Thoracic aorta (tissue), 2 donors: ENCODE data around the gene SLC7A6OS. TPM values are rescaled to one million over a fixed set of nuclear protein-coding genes. Genes with fewer than 3 reads are reported as not detected.

Experiments used
- ATAC-seq: fragments of 150-250 bp; one replicate; pipeline ENCODE4 v1.8.0; 2017; ENCODE audit warnings: low read depth; ENCODE audit not compliant: insufficient number of reproducible peaks, low FRiP score
- DNase-seq: peaks from one replicate; pipeline ENCODE4 v3.0.0-alpha.2; 2020; ENCODE audit warnings: low spot score
- H3K27ac ChIP-seq, 2 donors: fragments of 200-600 bp; sonication (generic); 1 replicate in 1 of 2; 2 replicates in 1 of 2; pipeline ENCODE4 v1.5.1; 2016; ENCODE audit warnings: mild to moderate bottlenecking in 2 of 2, moderate library complexity in 2 of 2
- H3K27me3 ChIP-seq: fragments of 200-600 bp; sonication (generic); replicated peaks from 2 replicates; pipeline ENCODE4 v1.6.0; 2016; ENCODE audit warnings: mild to moderate bottlenecking; ENCODE audit not compliant: insufficient read depth
- H3K36me3 ChIP-seq: fragments of 200-600 bp; sonication (generic); one replicate; pipeline ENCODE4 v1.5.1; 2016
- H3K4me1 ChIP-seq, 2 donors: fragments of 200-600 bp; sonication (generic); 1 replicate in 1 of 2; 2 replicates in 1 of 2; pipeline versions ENCODE4 v1.5.1 to v1.6.0; 2016; ENCODE audit warnings: low read depth in 2 of 2, mild to moderate bottlenecking in 1 of 2; ENCODE audit not compliant: control insufficient read depth in 1 of 2
- H3K4me3 ChIP-seq: fragments of 200-600 bp; sonication (generic); 2 replicates; pipeline ENCODE4 v1.5.1; 2016; ENCODE audit warnings: mild to moderate bottlenecking
- H3K9me3 ChIP-seq: fragments of 200-600 bp; sonication (generic); 2 replicates; pipeline ENCODE4 v1.5.1; 2016
- total RNA-seq, 2 donors: library from RNA; depleted of rRNA; stranded (reverse); fragments of >200 nt; gene quantifications; one replicate each; pipeline versions ENCODE4 v1.1.0 to v1.2.3, GENCODE V29; 2016
- TF ChIP-seq, protein P1 (sequence below): fragments of 200-600 bp; sonication (generic); IDR thresholded peaks from one replicate; pipeline ENCODE4 v1.5.1; 2019; ENCODE audit warnings: antibody characterized with exemption

SLC7A6OS gene
- total RNA-seq, 2 donors from 2014 or later: 15.6 to 22.6 TPM

DNA sequence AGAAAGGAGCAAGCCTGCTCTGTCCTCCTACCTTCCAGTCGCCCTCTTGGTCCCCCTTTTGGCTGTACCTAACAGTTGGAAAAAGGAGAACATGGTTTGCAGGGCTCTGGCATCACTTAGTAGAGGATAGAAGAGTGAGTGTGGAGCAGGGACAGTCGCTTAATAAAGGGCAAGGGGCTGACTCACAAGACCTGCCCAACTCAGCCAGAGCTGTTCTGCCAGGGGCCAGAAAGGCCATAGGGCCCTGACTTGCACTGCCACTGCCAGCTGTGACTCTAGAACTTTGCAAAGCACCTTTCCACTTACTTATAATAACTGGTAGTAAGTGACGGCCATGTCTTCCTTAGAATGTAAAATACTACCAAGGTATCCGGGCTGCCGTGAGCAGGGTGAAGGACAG, 13.6 kb upstream of the SLC7A6OS start:
- H3K36me3 ChIP-seq: peaks cover 30% of the 10 kb centered on the region
- no peak overlapping the region for H3K4me3 ChIP-seq
- H3K27me3 ChIP-seq: no peaks in the 10 kb centered on the region
- no peaks in the 10 kb centered on the region for H3K9me3 ChIP-seq
- no peaks in the 10 kb centered on the region for H3K4me1 ChIP-seq
- no peak for ATAC-seq
- no peak overlapping the region for H3K27ac ChIP-seq
- no peak for DNase-seq
- TF ChIP-seq, protein P1, sequence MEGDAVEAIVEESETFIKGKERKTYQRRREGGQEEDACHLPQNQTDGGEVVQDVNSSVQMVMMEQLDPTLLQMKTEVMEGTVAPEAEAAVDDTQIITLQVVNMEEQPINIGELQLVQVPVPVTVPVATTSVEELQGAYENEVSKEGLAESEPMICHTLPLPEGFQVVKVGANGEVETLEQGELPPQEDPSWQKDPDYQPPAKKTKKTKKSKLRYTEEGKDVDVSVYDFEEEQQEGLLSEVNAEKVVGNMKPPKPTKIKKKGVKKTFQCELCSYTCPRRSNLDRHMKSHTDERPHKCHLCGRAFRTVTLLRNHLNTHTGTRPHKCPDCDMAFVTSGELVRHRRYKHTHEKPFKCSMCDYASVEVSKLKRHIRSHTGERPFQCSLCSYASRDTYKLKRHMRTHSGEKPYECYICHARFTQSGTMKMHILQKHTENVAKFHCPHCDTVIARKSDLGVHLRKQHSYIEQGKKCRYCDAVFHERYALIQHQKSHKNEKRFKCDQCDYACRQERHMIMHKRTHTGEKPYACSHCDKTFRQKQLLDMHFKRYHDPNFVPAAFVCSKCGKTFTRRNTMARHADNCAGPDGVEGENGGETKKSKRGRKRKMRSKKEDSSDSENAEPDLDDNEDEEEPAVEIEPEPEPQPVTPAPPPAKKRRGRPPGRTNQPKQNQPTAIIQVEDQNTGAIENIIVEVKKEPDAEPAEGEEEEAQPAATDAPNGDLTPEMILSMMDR: no peak

DNA sequence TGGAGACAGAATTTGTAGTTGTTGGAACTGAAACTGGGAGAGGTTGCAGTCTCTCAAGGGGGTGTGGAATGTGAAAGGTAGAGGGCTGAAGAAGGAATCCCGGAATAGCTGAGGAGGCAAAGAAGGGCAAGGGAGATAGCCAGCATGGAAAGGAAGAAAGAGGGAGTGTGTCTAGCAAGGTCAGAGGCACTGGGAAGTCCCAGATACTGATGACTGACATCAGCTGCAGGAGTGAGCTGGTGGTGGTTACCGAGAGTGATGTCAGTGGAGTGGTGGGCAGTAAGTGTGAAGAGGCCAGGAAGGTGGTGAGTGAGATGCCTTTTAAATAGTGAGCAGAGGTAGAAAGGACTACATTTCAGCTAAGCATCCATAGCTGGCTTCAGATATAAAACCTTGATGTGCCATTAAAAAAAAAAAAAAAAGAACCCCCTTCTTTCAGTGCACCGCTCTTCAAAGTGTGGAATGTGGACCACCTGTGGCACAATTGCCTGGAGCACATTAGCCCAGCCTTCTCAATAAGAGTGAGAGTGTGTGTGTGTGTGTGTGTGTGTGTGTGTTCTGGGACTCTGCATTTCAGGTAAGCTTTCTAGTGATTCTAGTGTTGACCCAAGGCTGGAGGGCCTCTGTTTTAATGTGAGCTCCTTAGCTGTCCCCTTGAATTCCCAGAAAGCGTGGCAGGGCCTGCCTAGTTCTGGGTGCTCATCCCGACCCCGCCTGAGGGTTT, 8.6 kb upstream of the SLC7A6OS start:
- H3K4me1 ChIP-seq: no peaks in the 10 kb centered on the region

DNA sequence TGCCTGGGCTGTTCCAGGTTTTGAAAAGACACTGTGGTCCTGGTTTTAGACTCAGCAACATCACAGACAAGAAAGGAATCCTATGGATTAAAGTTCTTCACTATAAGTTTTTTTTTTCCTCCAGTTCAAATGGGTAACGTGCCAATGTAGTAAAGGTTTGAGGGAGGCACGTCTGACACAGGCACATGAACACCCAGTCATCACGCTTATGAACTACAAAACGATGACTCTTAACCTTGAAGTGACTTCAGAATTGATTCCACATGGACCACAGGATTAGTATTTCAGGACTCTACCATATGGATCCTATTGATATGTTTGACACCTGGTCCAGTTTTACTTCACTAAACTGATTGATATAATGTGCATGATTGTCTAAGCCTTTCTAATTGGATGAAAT, 2.4 kb upstream of the SLC7A6OS start:
- Histone ChIP-seq H3K27ac (no peak overlapping the region), H3K27me3 (no peaks in the 10 kb centered on the region), H3K9me3 (no peaks in the 10 kb centered on the region), H3K4me1 (peaks cover 15 to 28% of the 10 kb centered on the region in 2 donors), H3K4me3 (no peak overlapping the region), H3K36me3 (peaks cover 9% of the 10 kb centered on the region)
- ATAC-seq: no peak
- no peak for DNase-seq
- TF ChIP-seq, protein P1: no peak

More for the DNA sequence above, 8.6 kb upstream of the SLC7A6OS start:
- H3K4me3 ChIP-seq: no peak overlapping the region
- H3K9me3 ChIP-seq: no peaks in the 10 kb centered on the region
- no peaks in the 10 kb centered on the region for H3K27me3 ChIP-seq
- TF ChIP-seq, protein P1: no peak
- DNase-seq (no peak), ATAC-seq (no peak)
- no peak overlapping the region for H3K27ac ChIP-seq
- peaks cover 29% of the 10 kb centered on the region for H3K36me3 ChIP-seq

DNA sequence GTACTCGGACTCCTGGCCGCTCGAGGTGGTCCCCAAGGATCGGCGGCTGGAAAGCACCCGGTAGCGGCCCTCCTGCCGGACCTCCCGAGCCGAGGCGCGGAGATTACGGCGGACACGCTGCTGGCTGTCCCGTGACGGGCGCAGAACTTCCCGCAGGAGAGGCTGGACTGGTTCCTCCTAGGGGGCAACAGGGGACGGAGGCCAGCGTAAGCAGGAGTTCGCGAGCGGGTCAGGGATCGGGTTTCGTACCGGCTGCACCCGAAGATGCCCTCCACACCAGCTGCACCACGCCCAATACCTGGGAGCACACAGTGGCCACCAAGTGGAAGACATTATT, 341 bp downstream of the SLC7A6OS start:
- Histone ChIP-seq H3K36me3 (peaks cover 2% of the 10 kb centered on the region), H3K27me3 (no peaks in the 10 kb centered on the region), H3K27ac (peak overlapping the region; percentile 63 to 71), H3K4me1 (peaks cover 15 to 28% of the 10 kb centered on the region in 2 donors), H3K9me3 (no peaks in the 10 kb centered on the region), H3K4me3 (peak overlapping the region; percentile 87)
- peak; percentile 51 for ATAC-seq
- no peak for DNase-seq
- TF ChIP-seq, protein P1: no peak

DNA sequence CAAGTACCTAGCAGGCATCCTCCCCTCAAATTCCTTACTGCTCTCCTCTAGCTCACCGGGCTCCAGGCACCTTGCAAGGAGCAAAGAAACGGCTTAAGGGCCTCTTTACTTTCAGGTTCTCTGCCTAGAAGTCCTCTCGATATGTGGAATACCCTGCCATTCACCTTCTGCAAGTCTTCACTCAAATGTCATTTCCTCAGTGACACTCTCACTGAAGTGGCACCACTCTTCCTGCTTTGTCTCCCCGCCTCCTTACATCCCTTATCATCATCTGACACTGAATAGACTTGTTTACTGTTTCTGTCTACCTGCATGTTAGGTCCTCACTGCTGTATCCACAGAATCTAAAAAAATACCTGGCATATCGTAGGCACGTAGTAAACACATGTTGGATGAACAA, 947 bp downstream of the SLC7A6OS start:
- Histone ChIP-seq H3K9me3 (no peaks in the 10 kb centered on the region), H3K4me1 (peaks cover 15 to 28% of the 10 kb centered on the region in 2 donors), H3K27me3 (no peaks in the 10 kb centered on the region), H3K27ac (peak overlapping the region in 1 of 2 donors; percentile 63), H3K4me3 (peak overlapping the region; percentile 87), H3K36me3 (peaks cover 8% of the 10 kb centered on the region)
- TF ChIP-seq, protein P1: no peak
- DNase-seq (no peak), ATAC-seq (no peak)
